Activated gamma-delta T cell (primary cell): Measurements from ENCODE around the gene ADCK1.
"Not testable (repeated sequence)": the region's sequence is repeated elsewhere in the genome, so short reads cannot be mapped to it uniquely, and the experiment has no call there.

Experiments
- DNase-seq: peaks from one replicate; lab custom pipeline; 2025; lab: John Stamatoyannopoulos, UW

The ADCK1 gene

DNA sequence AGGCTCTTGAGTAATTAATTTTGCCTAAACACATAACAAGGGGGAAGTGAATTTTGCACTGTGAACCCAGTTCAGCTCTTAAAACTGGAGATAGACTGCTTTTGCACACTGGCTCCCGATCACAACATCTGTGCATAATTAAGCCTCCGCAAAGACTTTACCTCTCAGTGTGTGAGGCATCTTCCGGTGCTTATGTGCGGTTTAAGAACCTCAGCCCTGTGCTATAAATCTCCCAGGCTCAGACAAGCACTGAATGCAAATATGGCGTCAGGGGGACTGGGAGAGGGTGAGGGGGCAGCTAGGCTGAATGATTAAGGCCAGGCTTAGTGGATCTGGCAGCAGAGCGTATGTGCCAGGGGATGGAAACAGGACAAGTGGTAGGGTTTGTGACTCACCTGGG, 103.3 kb downstream of the ADCK1 start:
- DNase-seq, result no peak

DNA sequence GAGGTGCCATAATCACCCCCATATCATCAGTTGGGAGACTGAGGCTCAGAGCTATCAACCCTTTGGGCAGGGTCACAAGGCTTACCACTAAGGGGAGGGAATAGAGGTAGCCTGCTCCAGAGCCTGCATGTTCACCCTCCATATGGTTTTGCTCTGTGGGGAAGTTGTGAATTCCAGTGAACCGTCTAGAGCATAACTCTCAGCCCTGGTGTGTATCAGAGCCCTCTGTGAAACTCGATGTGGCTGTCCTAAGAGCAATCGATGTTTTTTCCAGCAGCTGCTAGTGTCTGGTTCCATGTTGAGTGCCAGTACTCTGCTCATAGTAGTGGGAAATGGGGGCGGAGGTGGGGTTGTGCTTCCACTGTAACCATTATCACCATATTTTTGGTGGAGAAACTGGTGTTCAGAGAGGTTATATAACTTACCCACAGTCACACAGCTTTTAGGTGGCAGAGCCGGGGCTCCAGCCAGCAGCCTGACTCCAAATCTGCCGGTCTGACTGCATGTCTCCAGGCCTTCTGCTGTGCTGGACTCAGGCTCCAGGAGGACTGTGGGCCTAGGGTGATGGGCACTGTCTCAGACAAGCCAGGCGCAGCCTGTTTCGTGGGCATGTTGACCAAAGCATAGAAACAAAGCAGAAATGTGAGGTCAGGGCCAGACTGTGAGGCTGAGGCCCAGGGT, 104.2 kb downstream of the ADCK1 start:
- DNase-seq, result no peak

DNA sequence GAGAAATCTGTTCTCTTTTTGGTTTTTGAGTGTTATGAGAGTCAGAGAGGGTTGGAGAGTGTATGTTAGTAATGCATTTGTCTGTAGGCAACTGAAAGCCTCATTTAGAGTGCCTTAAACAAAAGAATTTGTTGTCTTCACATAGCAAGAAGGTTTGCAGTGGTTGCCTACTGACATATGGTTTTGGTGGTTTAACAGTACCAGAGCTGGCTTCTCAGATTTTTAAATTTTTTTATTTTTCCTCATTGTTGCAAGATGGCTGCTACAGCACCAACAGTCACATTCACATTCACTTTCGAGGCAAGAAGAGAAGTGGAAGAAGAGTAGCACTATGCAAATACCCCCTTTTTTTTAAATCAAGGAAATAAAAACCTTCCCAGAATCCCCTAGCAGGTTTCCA, 106.5 kb downstream of the ADCK1 start:
- no peak for DNase-seq

DNA sequence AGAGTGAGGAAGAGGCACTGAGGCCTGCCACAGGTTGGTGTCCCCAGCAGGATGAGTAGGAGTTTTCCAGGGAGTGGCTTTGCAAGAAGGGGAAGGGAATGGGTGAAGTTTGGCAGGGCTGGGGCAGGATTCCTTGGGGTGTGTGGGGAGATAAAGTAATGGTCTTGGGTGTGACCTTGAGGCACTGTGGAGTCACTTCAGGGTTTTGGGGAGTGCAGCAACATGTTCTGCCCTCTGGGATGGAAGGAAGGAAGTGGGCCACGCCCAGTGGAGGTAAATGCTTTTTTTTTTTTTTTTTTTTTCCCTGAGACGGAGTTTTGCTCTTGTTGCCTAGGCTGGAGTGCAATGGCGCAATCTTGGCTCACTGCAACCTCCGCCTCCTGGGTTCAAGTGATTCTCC, 108.9 kb downstream of the ADCK1 start:
- DNase-seq, result no peak

DNA sequence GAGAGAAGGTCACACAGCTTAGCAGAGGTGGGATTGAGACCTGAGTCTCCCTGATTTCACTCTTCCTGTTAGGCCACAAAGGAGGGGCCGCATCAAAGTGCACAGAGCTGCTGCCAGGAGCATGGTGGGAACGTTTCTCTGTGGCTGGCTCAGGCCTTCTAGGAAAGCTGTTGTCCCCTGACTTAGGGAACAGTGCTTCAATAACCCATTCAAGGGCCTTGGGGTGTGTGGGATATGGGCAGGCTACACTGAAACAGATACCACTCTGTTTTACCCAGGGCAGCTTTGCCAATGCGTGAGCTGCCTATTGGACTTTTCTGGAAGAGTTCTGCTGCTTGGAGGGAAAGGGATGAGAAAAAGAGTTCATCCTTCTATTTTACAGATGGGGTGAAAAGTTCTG, 110.0 kb downstream of the ADCK1 start:
- no peak for DNase-seq

DNA sequence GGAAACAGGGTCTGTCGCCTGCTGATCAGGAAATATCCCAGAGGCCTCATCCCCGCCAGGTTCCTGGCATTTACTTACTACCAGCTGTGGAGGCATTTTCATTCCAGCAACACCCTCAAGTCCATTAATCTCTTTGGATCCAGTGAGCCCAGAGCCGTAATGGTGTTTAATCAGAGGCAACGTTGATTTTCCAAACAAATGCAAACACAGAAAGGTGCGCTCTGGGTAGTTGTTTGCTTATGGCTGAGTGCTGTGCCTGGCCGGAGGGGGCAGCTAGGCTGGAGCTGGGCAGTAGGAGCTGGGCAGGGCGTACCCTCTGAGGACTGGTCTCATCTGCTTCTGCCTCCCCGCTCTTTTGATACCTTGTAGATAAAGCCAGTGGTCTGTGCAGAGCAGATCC, 110.6 kb downstream of the ADCK1 start:
- no peak for DNase-seq

DNA sequence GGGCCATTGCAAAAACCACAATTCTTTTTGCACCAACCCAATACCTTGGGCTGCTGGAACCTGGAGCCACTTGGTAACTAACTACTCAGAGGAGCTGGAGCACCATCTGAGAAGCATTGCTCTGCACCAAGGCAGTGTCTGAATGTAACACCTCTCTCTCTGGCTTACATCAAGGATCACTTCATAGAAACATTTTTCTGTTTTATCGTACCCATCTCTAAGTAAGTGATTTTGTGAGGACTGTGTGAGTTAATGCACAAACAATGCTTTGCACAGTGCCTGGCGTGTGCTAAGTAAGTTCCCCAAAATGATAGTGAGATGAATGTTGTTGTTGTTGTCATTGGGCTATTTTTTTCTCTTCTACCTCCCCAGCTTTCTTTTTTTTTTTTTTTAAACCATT, 111.4 kb downstream of the ADCK1 start:
- no peak for DNase-seq

DNA sequence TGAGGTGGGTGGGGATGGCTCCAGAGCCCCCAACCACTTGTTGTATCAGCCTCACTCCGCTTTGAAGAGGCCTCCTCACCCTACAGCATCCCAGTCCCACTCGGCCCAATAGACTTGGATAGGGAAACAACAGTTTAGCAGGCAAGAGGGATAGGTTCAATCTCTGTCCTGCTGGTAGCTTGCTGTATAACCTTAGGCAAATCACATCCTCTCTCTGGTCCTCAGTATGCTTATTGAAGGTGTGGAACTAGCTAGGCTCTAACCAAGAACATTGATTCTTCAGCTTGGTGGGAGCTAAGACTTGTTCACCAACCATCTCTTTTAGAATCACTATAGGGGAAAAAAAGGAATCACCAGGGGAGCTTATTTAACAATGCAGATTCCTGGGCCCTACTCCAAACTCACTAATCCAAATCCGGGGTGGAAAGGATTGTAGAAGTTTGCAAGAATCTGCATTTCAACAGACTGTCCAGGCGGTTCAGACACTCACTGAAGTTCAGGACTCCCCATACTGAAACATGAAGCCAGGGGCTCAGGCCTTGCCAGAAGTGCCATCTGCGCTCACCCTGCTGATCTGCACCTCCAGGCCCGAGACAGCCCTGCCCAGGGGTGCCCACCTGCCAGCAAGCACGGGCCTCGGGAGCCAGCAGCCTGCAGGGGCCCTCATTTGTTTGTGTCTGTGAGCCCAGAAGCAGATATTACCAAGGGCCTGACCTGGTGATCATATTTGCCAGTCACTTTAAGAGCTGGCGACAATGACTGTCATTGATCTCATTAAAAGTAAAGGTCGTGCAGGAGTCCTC, 113.0 kb downstream of the ADCK1 start:
- DNase-seq, result no peak

DNA sequence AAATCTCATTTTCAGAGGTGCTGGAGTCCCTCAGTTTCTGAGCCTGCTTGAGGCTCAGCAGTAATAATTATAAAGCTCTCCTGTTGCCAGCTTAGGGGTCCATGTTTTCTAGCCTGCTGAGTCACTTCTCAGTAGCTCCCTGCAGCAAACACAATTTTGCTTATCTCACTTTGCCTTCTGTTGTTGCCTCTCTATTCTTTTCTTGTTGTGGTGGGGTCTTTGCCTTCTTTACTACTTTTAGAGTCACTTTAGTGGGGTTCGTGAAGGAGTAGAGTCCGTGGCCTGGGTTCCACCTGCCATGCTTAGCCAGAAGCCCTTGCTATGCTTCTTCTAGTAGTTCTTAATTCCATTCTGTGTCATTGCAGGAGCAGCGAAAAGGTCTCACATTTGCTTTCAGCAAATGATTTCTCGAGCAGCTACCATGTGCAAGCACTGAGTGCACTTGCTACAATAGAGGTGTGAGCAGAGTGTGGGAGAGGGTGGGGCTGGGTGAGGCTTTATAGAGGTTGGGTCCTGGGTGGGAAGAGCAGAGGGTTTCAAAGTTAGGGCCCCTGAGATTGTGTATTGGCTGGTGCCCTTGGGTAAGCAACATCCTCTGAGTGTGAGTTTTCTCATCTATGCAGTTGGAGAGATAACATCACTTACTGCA, 114.3 kb downstream of the ADCK1 start:
- no peak for DNase-seq

DNA sequence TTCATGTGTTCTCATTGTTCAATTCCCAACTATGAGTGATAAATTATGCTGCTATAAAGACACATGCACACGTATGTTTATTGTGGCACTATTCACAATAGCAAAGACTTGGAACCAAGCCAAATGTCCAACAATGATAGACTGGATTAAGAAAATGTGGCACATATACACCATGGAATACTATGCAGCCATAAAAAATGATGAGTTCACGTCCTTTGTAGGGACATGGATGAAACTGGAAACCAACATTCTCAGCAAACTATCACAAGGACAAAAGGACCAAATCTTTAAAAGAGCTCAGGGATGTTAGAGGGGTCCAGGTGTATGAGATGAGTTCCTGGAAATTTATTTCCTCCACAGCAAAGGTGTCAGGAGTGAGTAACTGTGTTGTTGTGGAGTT, 115.5 kb downstream of the ADCK1 start:
- not testable (repeated sequence) for DNase-seq

DNA sequence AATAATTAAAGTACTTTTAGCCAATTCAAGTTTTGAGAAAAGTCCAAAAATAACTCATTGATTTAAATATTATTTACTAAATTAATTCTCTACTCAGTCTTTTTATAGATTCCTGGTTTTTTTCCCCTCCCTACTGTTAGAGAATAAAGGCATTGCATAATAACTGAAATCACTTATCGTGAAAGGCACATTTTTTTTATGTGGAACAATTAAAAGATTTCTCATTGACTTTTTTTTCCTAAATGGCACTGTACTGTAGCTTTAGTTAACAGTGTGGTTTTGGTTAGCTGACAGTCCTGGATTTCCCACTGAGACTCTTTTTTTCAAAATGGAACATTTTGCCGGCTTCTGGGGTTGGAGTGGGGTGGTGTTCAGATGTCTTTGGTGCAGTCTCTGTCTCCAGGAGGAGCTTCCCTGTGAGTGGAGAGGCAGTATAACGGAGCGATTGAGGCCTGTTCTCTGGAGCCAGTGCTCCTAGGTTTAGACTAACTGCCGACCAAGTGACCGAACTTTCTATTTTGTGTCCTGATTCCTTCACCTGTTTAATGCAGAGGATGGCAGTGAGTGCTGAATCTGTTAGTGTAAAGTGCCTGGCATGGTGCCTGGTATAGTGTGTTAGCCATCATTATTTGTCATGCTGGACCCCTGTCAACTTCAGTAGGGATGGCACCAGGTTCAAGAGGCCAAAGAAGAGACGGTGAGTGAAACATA, 117.7 kb downstream of the ADCK1 start:
- DNase-seq, result no peak

DNA sequence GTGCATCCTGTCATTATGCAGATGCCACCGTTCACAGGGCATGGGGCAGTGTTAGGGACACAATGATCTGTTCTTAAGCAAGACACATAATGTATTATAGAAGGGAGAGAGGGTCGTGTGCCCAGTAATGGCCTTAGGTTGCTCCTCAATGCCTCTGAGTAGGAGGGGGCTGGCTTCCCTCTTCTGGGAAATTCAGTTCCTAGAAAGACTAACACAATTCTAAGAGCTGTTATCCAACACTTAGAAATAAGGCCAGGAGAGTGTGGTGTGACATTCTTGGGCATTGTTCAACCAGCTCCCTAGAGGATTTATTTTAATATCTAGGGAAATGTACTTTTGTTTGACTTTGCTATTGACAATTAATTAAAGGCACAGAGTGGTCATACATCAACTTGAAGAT, 118.5 kb downstream of the ADCK1 start:
- no peak for DNase-seq

DNA sequence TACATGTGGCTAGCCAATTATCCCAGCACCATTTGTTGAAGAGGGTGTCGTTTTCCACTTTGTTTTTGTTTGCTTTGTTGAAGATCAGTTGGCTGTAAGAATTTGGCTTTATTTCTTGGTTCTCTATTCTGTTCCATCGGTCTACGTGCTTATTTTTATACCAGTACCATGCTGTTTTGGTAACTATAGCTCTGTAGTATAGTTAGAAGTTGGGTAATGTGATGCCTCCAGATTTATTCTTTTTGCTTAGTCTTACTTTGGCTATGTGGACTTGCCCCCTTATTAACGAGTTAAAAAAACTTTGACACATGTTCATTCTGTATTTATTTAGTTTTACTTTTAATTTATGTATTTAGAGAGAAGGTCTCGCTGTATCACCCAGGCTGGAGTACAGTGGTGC, 120.4 kb downstream of the ADCK1 start:
- no peak for DNase-seq

DNA sequence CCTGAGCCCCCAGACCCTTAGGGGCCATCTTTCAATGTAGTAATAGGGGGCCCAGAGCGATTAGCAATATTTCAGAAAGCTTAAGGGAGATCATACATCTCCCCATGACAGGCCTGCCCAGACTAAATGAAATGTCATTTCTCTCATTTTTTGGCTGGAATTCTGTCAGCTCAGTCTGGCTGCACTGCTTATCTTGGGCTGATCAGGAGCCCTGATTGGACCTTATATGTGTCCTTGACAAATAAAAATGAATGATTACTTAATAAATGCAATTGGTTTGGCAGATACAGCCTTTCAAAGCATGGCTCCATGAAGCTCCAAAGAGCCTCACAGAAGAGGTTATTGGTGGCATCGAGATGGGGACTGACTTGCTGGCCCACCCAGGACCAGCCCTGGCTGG, 121.9 kb downstream of the ADCK1 start:
- no peak for DNase-seq

DNA sequence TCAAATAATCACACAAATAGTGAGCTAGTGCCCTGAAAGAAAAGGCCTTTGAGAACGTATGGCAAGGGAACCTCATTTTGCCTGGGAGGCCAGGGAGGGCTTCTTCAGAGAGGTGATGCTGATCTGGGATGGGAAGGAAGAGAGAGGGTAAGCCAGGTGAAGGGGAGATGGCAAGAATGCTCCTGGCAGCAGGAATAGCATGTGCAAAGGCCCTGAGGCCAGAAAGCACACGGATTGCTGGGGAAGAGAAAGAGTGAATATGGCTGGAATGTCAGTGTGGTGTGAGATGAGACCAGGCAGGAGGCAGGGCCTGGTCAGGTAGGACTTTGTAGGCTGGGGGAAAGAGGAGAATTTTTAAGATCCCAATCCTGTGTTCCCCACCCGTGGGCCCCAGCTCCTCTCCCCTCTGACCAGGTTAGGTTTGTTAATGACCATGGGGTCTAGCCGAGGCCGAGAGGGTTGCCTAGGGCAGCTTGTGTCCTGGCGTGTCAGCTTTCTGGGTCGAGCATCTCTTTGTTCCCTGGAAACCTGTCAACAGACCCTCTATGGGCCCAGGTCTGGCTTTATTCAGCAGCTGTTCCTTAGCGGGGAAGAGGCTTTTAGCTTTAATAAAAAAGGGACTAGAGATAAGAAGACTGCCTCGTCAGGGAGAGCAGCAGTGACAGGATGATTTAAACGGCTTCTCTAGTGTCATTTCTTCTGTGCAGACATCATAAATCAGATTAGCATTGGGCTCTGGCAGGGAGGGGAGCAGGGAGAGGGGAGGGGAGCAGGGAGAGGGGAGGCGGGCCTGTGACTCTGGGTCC, 123.4 kb downstream of the ADCK1 start:
- DNase-seq, result no peak

DNA sequence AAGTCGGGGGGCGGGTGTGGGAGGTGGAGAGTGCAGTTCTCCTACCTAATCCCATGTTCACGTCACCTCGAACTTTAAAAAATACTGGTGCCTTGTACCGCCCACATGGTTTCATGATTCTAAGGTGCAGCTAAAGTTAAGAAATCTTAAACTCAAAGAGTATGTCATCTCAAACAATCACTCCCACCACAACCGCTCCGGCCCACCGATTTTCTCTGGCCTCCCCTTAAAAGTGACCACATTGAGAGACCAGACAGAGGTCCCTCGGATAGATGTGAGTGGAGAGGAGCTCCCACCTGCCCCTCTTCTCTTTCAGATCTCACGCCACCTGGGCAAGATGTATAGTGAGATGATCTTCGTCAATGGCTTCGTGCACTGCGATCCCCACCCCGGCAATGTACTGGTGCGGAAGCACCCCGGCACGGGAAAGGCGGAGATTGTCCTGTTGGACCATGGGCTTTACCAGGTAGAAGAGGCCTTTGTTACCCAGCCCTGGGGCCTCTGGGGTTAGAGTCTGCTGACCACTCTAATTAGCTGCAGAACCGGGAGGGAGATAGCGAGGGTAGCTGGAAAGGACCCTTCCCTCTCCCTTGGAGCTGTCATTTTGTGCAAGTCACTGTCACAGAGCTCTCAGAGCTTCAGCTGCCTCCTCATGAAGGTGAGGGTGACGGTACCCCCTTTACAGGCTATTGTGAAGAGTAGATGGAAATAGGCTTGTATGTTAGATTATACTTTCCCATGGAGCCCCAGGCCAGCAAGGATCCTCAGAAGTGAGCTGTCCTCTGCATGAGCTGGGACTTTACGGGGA, 124.4 kb downstream of the ADCK1 start:
- DNase-seq, result no peak

DNA sequence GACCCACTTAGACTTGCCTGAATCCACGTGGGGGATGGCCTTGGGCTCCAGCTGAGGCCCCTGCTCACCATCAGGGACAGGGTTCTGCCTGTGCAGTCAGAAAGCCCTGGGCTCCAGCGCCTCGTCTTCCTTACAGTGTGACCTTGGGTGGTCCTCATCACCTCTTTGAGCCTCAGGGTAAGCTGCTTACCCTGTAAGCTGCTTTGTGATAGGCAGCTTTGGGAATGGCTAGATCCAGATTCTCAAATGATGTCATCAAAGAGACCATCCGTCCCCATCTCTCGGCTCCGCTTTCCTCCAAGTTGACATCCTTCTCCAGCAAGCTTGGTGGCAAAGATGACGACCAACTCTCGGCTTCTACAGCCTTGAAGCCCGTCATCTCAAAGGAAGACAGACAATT, 127.0 kb downstream of the ADCK1 start:
- no peak for DNase-seq

DNA sequence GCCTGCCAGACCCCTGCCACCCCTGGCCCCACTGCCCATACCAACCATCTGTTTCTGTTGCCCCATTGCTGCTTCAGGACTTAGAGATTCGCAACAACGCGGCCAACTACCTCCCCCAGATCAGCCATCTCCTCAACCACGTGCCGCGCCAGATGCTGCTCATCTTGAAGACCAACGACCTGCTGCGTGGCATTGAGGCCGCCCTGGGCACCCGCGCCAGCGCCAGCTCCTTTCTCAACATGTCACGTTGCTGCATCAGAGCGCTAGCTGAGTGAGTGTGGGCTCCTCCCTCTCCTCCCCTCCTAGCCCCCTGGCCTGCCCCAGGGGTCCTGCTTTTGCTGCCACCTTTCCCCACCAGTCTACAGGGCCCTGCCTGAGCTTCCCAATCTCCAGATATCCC, 131.5 kb downstream of the ADCK1 start:
- no peak for DNase-seq

DNA sequence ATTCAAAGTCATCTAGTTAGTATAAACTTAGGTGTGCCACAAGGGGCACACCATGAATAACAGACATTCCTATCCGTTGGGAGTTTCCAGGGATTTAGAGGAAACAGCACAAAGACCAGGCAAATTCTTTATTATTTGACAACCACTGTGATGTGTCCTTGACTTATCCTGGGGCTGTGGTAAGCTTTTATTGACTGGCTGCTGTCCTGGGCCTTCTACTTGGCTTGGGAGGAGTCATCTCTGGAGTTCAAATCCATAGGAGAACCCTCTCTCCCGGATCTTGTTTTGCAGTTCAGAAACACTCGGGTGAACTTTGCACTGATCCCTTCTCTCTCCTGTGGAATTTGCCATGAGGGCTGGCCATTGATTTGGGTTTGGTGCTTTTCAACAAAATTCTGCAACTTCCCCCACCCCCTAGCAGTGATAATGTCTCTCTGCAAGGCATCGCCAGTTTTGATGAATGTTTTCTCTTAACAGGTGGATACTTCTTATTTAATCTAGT, 136.3 kb downstream of the ADCK1 start:
- DNase-seq, result no peak

DNA sequence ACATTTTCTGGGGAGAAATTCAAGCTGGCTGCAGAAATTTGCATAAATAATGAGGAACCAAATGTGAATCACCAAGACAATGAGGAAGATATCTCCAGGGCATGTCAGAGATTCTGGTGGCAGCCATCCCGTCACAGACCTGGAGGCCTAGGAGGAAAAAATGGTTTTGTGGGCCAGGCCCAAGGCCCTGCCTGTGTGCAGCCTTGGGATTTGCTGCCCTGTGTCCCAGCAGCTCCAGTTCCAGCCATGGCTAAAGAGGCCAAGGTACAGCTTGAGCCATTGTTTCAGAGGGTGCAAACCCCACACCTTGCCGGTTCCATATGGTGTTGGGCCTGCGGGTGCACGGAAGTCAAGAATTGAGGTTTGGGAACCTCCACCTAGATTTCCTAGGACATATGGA, 147.5 kb downstream of the ADCK1 start:
- DNase-seq, result no peak
